Forelimb muscle (tissue), 1 donor: ENCODE data around the gene CCDC127. TPM values are rescaled to one million over a fixed set of nuclear protein-coding genes. Genes with fewer than 3 reads are reported as not detected.
"Not testable (repeated sequence)": the region's sequence is repeated elsewhere in the genome, so short reads cannot be mapped to it uniquely, and the experiment has no call there.

Source experiments
- DNase-seq: peaks from one replicate; pipeline ENCODE4 v3.0.0-alpha.2; 2013; ENCODE audit warnings: low read depth
- polyA plus RNA-seq: library from polyadenylated mRNA; unstranded; fragments of 120-200 nt; gene quantifications from one replicate; pipeline ENCODE4 v1.2.1, GENCODE V29; 2013; ENCODE audit not compliant: insufficient read length

Gene CCDC127
- polyA plus RNA-seq, 1 donor, result 9.5 TPM

GRCh38 chr5:172841-173251 lies 45.1 kb downstream of the CCDC127 start:
- DNase-seq, result no peak

GRCh38 chr5:172421-172820 lies 45.5 kb downstream of the CCDC127 start:
- no peak for DNase-seq

GRCh38 chr5:171801-172331 lies 46.1 kb downstream of the CCDC127 start:
- no peak for DNase-seq

- no peak for DNase-seq
These were observed 46.8 kb downstream of the CCDC127 start for GRCh38 chr5:170971-171800.

- DNase-seq, result no peak
These were observed 48.2 kb downstream of the CCDC127 start for GRCh38 chr5:169728-170094.

GRCh38 chr5:169071-169727 lies 48.8 kb downstream of the CCDC127 start:
- DNase-seq, result no peak

GRCh38 chr5:167982-168660 lies 49.8 kb downstream of the CCDC127 start:
- DNase-seq, result no peak

- no peak for DNase-seq
These were observed 50.4 kb downstream of the CCDC127 start for GRCh38 chr5:167511-167910.

GRCh38 chr5:166441-167372 lies 51.2 kb downstream of the CCDC127 start:
- no peak for DNase-seq

GRCh38 chr5:164783-165182 lies 53.2 kb downstream of the CCDC127 start:
- not testable (repeated sequence) for DNase-seq

GRCh38 chr5:164244-164643 lies 53.7 kb downstream of the CCDC127 start:
- DNase-seq, result no peak

- DNase-seq, result no peak
These were observed 54.1 kb downstream of the CCDC127 start for GRCh38 chr5:163841-164240.

- no peak for DNase-seq
These were observed 54.7 kb downstream of the CCDC127 start for GRCh38 chr5:163338-163620.

- no peak for DNase-seq
These were observed 55.2 kb downstream of the CCDC127 start for GRCh38 chr5:162565-163337.

- no peak for DNase-seq
These were observed 55.8 kb downstream of the CCDC127 start for GRCh38 chr5:162190-162564.

GRCh38 chr5:161803-162110 lies 56.2 kb downstream of the CCDC127 start:
- DNase-seq, result no peak

- no peak for DNase-seq
These were observed 56.8 kb downstream of the CCDC127 start for GRCh38 chr5:160921-161802.

- DNase-seq, result no peak
These were observed 57.8 kb downstream of the CCDC127 start for GRCh38 chr5:160173-160510.

GRCh38 chr5:159448-160172 lies 58.3 kb downstream of the CCDC127 start:
- DNase-seq, result no peak
